Parathyroid adenoma (tissue), 2 donors: ENCODE results near the gene CCL3.
"Not testable (repeated sequence)": the region's sequence is repeated elsewhere in the genome, so short reads cannot be mapped to it uniquely, and the experiment has no call there.

ENCODE experiments used
- H2AFZ ChIP-seq: fragments of 300-600 bp; sonication (generic); one replicate; pipeline ENCODE4 v1.7.0; 2017; ENCODE audit warnings: antibody characterized with exemption, mild to moderate bottlenecking
- H3K27ac ChIP-seq: fragments of 300-600 bp; sonication (generic); one replicate; pipeline ENCODE4 v1.7.0; 2017
- H3K27me3 ChIP-seq: fragments of 300-600 bp; sonication (generic); one replicate; pipeline ENCODE4 v1.7.0; 2017; ENCODE audit warnings: low read length; ENCODE audit not compliant: control insufficient read depth, insufficient read depth
- H3K36me3 ChIP-seq: fragments of 300-600 bp; sonication (generic); one replicate; pipeline ENCODE4 v1.7.0; 2017; ENCODE audit warnings: low read length; ENCODE audit not compliant: control insufficient read depth, insufficient read depth
- H3K4me1 ChIP-seq: fragments of 300-600 bp; sonication (generic); one replicate; pipeline ENCODE4 v1.7.0; 2017; ENCODE audit warnings: control low read depth
- H3K4me2 ChIP-seq: fragments of 300-600 bp; sonication (generic); one replicate; pipeline ENCODE4 v1.7.0; 2017; ENCODE audit warnings: low read length
- H3K4me3 ChIP-seq: fragments of 300-600 bp; sonication (generic); one replicate; pipeline ENCODE4 v1.7.0; 2017; ENCODE audit warnings: low read depth, low read length
- H3K79me2 ChIP-seq: fragments of 300-600 bp; sonication (generic); one replicate; pipeline ENCODE4 v1.7.0; 2017; ENCODE audit warnings: control low read depth
- H3K9ac ChIP-seq: fragments of 300-600 bp; sonication (generic); one replicate; pipeline ENCODE4 v1.7.0; 2017; ENCODE audit warnings: mild to moderate bottlenecking
- H3K9me3 ChIP-seq: fragments of 300-600 bp; sonication (generic); one replicate; pipeline ENCODE4 v1.7.0; 2017; ENCODE audit warnings: low read length; ENCODE audit not compliant: control insufficient read depth
- TF ChIP-seq, protein P1 (sequence below): fragments of 300-600 bp; sonication (generic); IDR thresholded peaks from one replicate; pipeline ENCODE4 v1.7.0; 2017; ENCODE audit warnings: antibody characterized with exemption, mild to moderate bottlenecking
- donor health status: primary hyperparathyroidism.

Gene CCL3

GRCh38 chr17:36085765-36086164 is 4.2 kb downstream of the CCL3 start:
- no peak overlapping the region for H3K4me2 ChIP-seq

DNA sequence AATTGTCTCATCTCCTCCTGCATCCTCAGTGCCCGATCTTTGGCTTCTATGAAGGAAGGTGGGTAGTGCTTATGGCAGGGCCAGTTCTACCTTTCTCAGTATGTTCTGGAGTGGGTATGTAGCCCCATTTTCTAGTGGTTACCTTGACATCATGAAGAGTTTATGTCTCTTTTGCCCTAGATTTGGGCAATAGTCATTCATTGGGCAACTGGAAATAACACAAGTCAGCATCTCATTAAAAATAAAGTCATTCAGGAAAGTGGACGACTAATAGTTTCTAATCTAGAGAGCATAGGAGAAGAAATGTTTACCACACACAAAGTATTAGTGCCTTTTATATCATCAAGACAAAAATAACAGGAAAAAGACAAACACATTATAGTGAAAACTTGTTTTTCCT is 6.3 kb downstream of the CCL3 start:
- not testable (repeated sequence) for H3K4me2 ChIP-seq, H3K36me3 ChIP-seq, H3K4me3 ChIP-seq, H3K27ac ChIP-seq, H3K9me3 ChIP-seq, H3K9ac ChIP-seq, H3K4me1 ChIP-seq, H3K79me2 ChIP-seq, H3K27me3 ChIP-seq, H2AFZ ChIP-seq

More at GRCh38 chr17:36085765-36086164, 4.2 kb downstream of the CCL3 start:
- no peak overlapping the region for H3K27ac ChIP-seq
- H3K9ac ChIP-seq: no peak overlapping the region
- H3K4me3 ChIP-seq: no peak overlapping the region
- H2AFZ ChIP-seq: no peak overlapping the region
- H3K4me1 ChIP-seq: no peaks in the 10 kb centered on the region
- H3K36me3 ChIP-seq: no peaks in the 10 kb centered on the region
- no peaks in the 10 kb centered on the region for H3K27me3 ChIP-seq
- no peaks in the 10 kb centered on the region for H3K79me2 ChIP-seq
- no peaks in the 10 kb centered on the region for H3K9me3 ChIP-seq
- TF ChIP-seq, protein P1, sequence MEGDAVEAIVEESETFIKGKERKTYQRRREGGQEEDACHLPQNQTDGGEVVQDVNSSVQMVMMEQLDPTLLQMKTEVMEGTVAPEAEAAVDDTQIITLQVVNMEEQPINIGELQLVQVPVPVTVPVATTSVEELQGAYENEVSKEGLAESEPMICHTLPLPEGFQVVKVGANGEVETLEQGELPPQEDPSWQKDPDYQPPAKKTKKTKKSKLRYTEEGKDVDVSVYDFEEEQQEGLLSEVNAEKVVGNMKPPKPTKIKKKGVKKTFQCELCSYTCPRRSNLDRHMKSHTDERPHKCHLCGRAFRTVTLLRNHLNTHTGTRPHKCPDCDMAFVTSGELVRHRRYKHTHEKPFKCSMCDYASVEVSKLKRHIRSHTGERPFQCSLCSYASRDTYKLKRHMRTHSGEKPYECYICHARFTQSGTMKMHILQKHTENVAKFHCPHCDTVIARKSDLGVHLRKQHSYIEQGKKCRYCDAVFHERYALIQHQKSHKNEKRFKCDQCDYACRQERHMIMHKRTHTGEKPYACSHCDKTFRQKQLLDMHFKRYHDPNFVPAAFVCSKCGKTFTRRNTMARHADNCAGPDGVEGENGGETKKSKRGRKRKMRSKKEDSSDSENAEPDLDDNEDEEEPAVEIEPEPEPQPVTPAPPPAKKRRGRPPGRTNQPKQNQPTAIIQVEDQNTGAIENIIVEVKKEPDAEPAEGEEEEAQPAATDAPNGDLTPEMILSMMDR: no peak

DNA sequence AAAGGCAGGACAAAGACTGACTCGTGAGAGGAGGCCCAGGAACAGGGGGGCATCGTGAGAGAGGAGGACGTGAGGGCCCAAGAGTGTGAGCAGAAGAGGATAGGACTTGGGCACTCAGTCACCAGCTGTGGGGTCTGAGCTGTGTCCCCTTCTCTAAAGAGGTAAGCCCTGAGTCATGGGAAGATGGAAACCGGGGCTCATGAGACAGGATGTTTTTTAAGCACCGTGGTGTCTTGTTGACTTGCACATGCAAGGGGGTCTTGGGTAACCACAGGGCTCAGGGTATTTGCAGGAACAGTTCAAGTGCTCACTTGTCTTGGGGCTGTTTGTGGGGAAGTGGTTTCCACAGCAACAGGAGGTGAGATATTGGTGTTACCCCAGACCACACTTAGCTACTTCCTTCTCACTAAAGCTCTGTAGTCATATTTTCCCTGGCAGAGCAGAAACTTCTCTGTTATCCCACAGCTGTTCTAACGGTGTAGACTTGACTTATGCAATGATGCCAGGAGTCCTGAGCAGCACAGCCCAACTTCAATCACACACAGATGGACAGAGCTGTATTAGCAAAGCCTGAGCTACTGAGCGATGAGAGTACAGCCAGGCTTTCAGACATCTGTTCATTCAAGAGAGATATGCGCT is 7.3 kb downstream of the CCL3 start:
- H3K27ac ChIP-seq, H3K27me3 ChIP-seq, H3K9ac ChIP-seq, H3K4me3 ChIP-seq, H3K9me3 ChIP-seq, H3K4me2 ChIP-seq, H3K4me1 ChIP-seq, H2AFZ ChIP-seq, H3K36me3 ChIP-seq, H3K79me2 ChIP-seq: not testable (repeated sequence)

DNA sequence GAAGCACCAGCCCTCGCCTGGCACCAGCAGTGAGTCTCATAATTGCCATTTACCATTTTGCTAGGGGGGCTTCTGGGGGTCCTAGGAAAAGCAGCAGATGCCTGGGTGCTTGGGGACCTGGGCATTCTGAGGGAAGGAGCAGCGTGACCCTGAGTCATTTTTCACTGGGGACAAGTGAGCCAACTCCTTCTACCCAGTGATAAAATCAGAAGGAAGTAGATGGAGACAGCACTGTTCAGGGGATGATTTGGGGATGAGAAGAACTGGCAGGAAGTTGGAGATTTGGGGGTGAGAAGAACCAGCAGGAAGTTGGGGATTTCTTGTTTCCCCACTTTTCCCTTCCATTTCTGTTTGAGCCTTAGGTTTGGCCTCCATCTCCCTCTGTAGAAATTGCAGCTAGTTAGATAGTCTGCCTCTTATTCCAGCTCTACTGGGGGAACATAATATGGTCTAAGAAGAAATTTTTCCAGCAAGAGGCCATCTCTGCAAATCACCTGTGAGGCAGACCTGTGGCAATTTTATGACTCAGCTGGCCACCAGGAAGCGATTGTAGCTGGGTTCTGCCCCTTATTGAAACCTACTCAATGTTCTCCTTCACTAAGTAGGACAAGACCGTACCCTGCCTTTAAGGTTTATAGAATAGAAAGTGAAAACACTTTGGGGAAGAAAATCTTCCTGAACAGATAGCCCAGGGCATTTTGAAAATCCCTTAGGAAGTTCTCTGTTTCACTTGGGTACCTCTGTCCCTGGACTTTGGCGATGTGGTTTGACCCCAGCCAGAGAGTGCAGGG is 8.1 kb downstream of the CCL3 start:
- H3K9ac ChIP-seq, H3K79me2 ChIP-seq, H3K4me3 ChIP-seq, H3K4me1 ChIP-seq, H3K27me3 ChIP-seq, H3K27ac ChIP-seq, H2AFZ ChIP-seq, H3K36me3 ChIP-seq, H3K4me2 ChIP-seq, H3K9me3 ChIP-seq: not testable (repeated sequence)

- no peaks in the 10 kb centered on the region for H3K79me2 ChIP-seq
- H2AFZ ChIP-seq: no peak overlapping the region
- no peak overlapping the region for H3K4me3 ChIP-seq
- H3K9ac ChIP-seq: no peak overlapping the region
- no peaks in the 10 kb centered on the region for H3K36me3 ChIP-seq
- H3K27me3 ChIP-seq: no peaks in the 10 kb centered on the region
- no peaks in the 10 kb centered on the region for H3K4me1 ChIP-seq
- no peak overlapping the region for H3K4me2 ChIP-seq
- no peak overlapping the region for H3K27ac ChIP-seq
- no peaks in the 10 kb centered on the region for H3K9me3 ChIP-seq
- TF ChIP-seq, protein P1: no peak
These were observed 15.6 kb downstream of the CCL3 start for GRCh38 chr17:36074365-36074764.

GRCh38 chr17:36072431-36073121 is 17.4 kb downstream of the CCL3 start:
- no peaks in the 10 kb centered on the region for H3K9me3 ChIP-seq
- no peak overlapping the region for H3K4me2 ChIP-seq
- H3K4me1 ChIP-seq: no peaks in the 10 kb centered on the region
- H3K27me3 ChIP-seq: no peaks in the 10 kb centered on the region
- H3K27ac ChIP-seq: no peak overlapping the region
- H3K36me3 ChIP-seq: no peaks in the 10 kb centered on the region
- H3K79me2 ChIP-seq: no peaks in the 10 kb centered on the region
- TF ChIP-seq, protein P1: peak; percentile 55
- no peak overlapping the region for H2AFZ ChIP-seq
- H3K4me3 ChIP-seq: no peak overlapping the region
- H3K9ac ChIP-seq: no peak overlapping the region
